HG03159 (cell line): ENCODE results near the gene BCL3.

Experiments
- ATAC-seq: cut with Tn5 transposase; IDR thresholded peaks from one replicate; pipeline ENCODE4 v1.9.1; 2021; ENCODE audit warnings: mild to moderate bottlenecking, moderate library complexity; ENCODE audit not compliant: unreplicated experiment

Gene BCL3

DNA sequence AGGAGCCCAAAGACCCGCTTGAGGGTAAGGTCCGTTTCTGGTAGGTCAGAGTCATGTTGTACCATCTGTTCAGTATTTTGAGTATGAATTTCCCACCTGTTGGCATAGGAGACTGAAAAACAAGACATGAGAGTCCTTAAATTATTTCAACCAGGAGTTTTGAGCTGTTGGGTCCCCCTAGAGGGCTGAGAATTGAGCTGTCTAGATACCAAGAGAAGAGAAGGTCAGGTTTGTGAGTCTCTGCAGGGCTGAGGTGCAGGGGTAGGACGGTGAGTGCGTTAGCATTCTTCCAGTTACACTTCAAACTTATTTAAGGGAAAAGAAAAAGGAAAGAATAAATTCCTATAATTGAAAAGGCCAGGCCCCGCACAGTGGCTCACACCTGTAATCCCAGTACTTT is 34.2 kb downstream of the BCL3 start:
- ATAC-seq = no peak

DNA sequence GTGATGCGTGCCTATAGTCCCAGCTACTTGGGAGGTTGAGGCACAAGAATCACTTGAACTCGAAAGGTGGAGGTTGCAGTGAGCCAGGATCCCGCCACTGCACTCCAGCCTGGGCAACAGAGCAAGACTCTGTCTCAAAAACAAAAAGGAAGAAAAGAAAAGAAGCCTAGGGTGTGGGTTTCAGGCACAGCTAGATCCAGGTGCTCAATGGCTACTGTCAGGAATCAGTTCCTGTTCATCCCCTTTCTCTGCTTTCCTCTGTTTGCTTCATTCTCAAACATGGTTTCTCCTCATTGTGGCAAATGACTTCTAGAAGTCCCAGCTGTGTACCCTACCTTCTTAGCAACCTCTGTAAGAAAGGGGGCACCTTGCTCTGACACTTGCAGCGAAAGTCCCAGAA is 35.0 kb downstream of the BCL3 start:
- no peak for ATAC-seq

DNA sequence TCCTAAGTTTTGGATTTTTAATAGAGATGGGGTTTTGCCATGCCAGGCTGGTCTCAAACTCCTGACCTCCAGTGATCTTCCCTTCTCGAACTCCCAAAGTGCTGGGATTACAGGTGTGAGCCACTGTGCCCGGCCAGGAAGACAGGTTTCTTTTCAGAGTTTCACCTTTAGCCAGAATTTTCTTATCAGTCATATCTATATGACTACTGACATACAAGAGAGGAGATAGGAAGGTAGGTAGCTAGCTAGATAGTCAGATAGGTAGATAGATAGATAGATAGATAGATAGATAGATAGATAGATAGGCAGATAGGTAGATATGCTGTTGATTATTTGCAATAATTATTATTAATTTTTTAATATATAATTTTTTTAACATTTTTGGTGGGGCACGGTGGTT is 36.8 kb downstream of the BCL3 start:
- no peak for ATAC-seq

DNA sequence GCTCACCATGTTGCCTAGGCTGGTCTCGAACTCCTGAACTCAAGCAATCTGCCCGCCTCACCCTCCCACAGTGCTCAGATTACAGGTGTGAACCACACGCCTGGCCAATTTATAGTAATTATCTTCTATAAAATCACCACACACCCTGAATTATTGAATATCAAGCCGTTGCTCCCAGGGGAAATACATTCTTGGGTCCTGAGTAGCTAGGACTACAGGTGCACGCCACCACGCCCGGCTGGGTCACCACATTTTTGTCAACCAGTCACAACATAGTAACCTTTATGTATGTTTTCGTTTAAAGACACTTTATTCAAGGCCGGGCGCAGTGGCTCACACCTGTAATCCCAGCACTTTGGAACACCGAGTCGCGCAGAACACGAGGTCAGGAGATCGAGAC is 37.5 kb downstream of the BCL3 start:
- ATAC-seq = no peak

DNA sequence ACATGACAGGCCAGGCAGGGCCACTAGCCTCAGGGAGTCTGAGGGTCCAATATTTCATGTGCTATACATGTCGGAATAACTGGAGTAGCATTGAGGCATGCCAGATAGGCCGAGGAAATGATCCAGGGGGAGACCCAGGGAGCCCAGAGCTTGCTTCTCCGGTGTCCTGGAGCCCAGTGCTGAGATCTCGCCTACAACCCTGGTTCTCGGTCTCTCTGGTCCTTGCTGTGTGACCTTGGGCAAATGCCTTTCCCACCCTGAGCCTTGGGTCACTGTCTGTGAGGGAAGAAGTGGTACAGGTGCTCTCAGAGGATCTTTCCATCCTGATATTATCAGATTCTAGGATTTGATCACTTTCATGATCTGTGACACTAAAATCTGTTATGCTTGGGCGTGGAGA is 40.5 kb downstream of the BCL3 start:
- ATAC-seq = no peak

DNA sequence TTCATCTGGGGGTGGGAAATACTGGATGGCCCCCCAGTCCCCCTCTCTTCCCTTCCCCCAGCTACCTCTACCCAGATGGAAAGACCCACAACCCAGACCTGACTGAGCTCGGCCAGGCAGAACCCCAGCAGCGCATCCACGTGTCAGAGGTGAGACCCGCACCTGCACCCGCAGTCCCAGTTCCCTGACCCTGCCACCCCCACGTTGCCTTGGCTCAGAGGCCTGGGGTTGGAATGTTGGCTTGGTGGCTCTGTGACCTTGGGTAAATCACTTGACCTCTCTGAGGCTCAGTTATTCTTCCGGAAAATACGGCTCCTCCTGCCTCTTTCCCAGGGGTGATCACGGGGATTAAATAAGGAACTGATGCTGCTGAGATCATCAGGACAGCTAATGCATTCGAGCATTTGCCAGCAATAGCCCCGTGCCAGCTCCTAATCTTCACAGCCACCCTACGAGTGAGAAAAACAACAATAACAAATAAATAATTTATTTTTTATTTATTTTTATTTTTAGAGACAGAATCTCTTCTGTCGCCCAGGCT is 41.5 kb downstream of the BCL3 start:
- no peak for ATAC-seq

DNA sequence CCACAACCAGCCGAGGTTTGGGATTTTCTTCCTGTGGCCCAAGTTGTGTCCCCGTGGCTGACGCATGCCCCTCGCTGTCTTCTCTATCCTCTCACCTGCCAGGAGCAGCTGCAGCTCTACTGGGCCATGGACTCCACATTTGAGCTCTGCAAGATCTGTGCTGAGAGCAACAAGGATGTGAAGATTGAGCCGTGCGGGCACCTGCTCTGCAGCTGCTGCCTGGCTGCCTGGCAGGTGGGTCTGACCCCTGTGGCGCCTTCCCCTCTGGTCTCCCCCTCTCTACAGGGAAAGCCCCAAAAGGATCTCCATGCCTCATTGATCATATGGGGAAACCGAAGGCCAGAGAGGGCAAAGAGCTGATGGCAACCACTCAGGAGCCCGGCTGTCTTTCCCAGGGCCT is 43.8 kb downstream of the BCL3 start:
- ATAC-seq = no peak

DNA sequence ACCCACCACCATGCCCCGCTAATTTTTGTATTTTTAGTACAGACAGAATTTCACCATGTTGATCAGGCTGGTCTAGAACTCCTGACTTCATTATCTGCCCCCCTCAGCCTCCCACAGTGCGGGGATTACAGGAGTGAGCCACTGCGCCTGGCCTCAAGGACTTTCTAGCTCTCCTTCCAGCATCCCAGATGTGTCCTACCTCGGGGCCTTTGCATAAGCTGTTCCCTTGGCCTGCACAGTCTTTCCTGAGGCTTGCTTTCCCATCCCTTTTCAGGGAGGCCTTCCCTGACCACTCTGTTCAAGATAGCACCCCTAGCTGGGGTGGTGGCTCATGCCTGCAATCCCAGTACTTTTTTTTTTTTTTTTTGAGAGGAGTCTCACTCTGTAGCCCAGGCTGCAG is 46.1 kb downstream of the BCL3 start:
- ATAC-seq = no peak

DNA sequence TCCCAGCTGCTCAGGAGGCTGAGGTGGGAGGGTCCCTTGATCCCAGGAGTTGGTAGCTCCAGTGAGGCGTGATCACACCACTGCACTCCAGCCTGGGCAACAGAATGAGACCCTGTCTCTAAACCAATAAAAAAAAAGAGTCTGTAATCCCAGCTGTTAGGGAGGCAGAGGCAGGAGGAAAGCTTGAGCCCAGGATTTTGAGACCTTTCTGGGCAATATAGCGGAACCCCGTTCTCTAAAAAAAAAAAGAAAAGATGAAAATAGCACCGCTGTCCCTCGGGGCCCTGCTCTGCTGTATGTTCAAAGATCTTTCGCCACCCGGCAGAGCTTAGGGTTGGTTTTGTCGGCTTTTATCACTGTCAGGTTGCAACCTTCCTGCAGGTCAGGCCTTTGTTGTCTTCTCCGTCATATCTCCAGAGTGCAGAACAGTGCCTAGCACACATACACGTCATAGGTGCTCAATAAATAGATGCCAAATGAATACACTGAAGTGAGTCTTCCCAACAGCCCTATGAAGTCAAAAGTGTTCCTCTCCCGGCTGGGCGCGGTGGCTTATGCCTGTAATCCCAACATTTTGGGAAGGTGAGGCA is 47.0 kb downstream of the BCL3 start:
- no peak for ATAC-seq

DNA sequence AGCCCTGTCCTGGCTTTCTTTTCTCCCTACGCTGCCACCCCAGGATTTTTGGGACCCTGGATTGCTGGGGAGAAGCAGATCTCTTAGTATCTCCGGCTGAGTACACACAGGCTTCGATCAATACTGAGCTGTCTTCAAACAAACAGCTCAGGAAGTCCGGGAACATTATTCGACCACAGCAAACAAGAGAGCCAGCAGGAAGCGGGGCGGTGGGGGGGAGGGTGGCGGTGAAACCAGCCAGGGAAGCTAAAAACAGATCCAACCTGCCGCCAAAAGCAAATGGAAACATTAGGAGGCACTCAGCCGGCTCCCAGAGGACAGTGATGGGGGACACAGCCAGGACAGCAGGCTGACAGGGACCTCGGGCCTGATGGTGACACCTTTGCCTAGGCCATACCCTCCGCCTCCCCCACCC is 48.2 kb downstream of the BCL3 start:
- no peak for ATAC-seq

DNA sequence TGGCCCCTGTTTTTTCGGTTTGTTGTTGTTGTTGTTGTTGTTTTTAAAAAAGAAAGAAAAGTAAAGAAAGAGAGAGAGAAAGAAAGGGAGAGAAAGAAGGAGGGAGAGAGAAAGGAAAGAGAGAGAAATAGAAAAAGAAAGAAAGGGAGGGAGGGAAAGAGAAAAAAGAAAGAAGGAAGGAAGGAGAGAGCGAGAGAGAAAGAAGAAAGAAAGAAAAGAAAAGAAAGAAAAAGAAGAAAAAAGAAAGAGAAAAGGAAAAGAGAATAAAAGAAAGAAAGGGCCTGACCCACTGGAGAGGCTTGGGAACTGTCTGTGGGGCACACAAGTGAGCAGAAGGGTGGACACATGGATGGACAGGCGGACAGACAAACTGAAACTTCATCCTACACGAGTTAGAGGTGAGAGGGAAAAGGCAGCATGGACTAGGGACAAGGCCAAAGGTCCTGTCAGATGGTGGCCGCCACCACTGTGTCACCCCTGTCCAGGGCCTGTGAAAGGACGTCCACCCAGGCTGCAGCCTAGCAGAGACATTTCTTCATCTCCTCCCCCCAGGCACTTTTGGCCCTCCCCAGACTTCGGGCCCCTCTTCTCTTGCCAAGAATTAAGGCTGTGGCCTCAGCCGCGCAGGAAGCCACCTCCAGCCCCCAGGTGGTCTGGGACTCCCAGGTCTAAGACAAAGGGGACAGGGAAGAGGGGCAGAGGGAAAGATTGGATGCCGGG is 51.3 kb downstream of the BCL3 start:
- no peak for ATAC-seq

DNA sequence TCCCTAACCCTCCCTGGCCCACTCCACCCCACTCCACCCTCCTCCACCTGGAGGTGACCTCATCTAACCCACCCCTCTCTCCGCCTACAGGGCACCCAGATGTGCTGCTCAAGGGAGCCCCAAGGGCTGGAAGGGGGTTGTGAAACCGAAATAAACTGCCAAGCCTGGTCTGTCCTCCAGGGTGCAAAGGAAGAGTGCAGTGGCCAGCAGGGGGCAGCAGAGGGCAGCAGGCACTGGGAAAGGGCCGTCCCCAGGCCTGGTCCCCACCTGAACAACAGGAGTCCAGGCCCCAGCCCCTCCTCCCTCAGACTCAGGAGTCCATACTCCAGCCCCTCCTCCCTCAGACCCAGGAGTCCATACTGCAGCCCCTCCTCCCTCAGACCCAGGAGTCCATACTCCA is 52.0 kb downstream of the BCL3 start:
- peak; percentile 76 for ATAC-seq

DNA sequence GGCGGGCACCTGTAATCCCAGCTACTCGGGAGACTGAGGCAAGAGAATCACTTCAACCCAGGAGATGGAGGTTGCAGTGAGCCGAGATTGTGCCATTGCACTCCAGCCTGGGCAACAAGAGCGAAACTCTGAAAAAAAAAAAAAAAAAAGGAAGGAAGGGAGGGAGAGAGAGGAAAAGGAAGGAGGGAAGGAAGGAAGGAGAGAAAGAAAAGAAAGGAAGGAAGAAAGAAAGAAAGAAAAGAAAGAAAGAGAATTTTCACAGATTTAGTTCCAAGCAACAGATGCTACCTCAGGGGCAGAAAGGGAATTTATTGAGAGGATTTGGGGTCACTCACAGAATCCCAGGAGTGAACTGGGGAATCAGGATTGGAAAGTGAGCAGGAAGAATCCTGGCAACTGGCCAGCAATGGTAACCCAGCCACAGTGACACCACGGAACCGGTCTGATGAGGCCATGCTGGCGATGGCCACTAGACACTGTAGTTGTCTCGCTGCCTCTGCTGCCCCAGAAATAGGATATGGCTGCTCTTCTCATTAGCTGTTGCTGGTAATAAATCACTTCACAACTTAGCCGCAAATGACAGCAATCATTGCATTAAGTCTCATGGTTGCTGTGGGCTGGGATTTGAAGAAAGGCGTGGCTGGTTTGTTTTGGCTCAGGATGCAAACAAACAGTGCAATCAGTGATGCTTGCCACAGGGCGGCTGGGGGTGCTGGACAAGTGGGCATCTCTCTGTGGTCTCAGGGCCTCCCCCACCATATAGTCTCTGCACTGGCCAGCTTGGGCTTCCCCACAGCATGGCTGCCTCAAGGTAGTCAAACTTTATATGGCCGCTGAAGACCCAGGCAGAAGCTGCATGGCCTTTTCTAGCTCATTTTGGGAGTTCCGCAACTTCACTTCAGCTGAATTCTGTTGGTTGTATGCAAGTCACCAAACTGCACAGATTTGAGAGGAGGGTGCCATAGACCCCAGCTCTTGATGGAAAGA is 55.2 kb downstream of the BCL3 start:
- no peak for ATAC-seq

DNA sequence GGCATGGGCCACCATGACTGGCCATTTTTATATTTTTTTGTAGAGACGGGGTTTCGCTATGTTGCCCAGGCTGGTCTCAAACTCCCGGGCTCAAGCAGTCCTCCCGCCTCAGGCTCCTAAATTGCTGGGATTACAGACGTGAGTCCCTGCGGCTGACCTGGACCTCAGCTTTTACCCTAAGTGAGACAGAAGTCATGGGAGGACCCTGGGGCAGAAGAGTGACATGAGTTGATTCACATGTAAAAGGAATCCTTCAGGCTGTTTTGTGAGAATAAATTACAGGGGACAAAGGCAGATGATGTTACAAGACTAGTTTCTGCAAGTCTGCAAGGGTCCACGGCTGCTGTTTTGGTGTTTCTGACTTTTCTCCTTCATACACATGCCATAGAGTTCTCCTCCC is 57.8 kb downstream of the BCL3 start:
- ATAC-seq = no peak

DNA sequence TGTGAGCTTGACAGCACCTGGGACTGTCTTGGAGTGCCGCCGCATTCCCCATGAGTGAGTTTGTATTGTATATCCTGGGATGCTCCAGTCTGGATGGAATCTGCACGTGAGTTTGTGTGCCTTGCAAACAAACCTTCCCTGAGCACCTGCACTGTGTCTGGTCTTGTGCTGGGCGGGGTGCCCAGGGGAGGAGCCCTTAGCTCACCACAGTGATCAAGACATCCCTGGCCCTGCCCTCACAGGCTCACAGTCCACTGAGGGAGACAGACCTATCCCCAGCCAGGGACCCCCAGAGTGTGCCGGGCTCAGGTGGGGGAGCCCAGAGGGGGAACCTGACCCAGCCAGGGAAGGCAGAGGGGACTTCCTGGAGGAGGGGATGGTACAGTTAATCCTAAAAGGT is 58.7 kb downstream of the BCL3 start:
- no peak for ATAC-seq

DNA sequence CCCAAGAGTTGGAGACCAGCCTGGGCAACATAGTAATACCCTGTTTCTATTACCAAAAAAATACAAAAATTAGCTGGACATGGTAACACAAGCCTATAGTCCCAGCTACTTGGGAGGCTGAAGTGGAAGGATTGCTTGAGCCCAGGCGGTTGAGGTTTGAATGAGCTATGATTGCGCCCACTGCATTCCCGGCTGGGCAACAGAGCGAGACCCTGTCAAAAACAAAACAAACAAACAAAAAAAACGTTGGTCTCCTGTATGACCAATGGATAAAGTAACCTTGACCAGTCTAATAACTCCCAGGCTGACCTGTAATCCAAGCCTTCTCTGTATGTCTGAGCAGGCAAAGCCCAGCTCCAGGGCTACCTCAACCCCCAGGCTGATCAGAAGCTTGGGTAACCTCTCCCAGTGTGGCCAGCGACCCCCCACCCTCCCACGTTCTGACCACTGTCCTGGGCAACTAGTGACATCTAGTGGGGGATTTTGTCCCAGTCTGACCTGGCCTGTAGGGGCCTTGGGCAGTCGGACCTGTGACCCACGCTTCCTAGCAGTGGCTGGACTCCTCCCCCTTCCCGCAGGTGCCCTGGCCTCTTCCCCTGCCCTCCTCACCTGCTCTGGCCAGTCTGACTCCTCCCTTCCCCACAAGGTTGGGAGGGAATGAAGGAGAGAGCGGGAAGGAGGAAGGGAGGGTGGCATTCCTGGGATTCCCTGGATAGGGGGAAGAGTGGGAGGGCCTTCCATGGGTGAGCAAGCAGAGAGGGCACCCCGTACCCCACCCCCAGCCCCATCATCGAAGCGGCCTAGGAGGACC is 59.3 kb downstream of the BCL3 start:
- no peak for ATAC-seq

DNA sequence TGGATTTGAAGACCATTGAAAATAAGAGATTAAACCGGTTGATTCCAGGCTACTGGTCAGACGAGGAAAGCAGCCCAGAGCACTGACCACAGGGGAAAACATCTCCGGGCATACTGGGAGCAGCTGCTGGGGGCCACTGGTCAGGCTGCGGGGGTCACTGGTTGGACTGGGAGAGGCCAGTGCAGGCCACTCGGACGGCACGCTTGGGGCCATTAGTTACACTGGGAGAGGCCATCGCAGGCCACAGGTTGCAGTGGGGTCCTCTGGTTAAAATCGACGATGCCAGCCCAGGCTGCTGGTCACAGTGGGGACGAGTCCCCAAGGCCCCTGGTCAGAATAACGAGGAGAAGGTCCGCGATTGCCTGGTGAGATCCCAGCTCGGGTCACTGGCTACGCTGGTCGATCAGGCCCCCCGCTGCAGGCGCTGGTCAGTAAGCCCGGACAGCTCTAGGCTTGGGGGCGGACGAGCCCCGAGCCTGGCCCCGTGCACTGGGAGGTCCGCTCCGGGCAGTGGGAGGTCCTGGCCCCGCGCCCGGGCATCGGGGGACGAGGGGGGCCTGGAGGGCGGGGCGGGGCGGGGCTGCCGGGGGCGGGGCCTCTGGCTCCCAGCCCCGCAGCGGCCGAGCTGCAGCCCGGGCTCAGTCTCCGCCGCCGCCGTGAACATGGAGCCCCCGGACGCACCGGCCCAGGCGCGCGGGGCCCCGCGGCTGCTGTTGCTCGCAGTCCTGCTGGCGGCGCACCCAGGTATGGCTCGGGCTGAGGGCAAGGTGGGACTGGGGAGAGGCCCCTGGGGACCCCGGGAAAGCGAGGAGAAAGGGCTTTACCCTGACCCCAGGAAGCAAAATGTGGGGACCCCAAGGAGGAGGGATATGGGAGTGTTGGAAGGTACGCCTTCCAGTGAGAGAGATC is 60.2 kb downstream of the BCL3 start, which contains the start of gene BCAM:
Gene BCAM, plus strand, starts transcription at position 641 of the 909 bp plus-strand sequence. Its CDS starts 22 bp downstream, at position 663.
- ATAC-seq = no peak
